ENCODE results near the gene RFX4. TPM values are rescaled to one million over a fixed set of nuclear protein-coding genes. Genes with fewer than 3 reads are reported as not detected.

Gene RFX4
- total and polyA plus RNA-seq, 10 of the 15 experiments (the other 5 are each of a cell fraction or from before 2014, with no cell fraction given), result 0.02 to 0.23 TPM; not detected in 8

GRCh38 chr12:106801830-106802533, 219.2 kb downstream of the RFX4 start:
- no peak overlapping the region for H2AFZ ChIP-seq (ENCODE audit: control insufficient read depth, low read depth, low read length)
- H3K36me3 ChIP-seq (ENCODE audit: control insufficient read depth in 2 of 2, insufficient read depth in 2 of 2, low read length in 1 of 2), result peaks cover 0 to 4% of the 10 kb centered on the region in 2 experiments; a peak in 1 of 4 replicates
- ChIA-PET SMC1A (ENCODE audit: uncharacterized antibody, unreplicated experiment) (interaction anchor here (1.1 to 1.6 kb wide), 6 partner anchors 12 to 214 kb away, joined by 3 to 6 read pairs (median 4); no protein-coding TSS in a partner anchor), CTCF (interaction anchor here (1.0 to 3.1 kb wide), 4 partner anchors 12 to 120 kb away, joined by 3 to 13 read pairs (median 4); no protein-coding TSS in a partner anchor), RAD21 (ENCODE audit: unreplicated experiment) (interaction anchor here (1.1 to 1.8 kb wide), 3 partner anchors 10 to 117 kb away, joined by 3 to 4 read pairs (median 3); no protein-coding TSS in a partner anchor), POLR2A (interaction anchor here (1.3 kb wide), 1 partner anchor 12 kb away, joined by 6 read pairs; no protein-coding TSS in a partner anchor)
- H4K20me1 ChIP-seq (ENCODE audit: control insufficient read depth, insufficient read depth), result no peaks in the 10 kb centered on the region
- FAIRE-seq (no peak), ATAC-seq (no peak), DNase-seq (ENCODE audit: low read depth, low spot score) (no peak)
- no peaks in the 10 kb centered on the region for H3K4me1 ChIP-seq (ENCODE audit: control insufficient read depth, insufficient read depth, low read length)
- no peak overlapping the region for H3K27ac ChIP-seq (ENCODE audit: control insufficient read depth, insufficient read depth)
- no peaks in the 10 kb centered on the region for H3K9me3 ChIP-seq (replicated peaks; ENCODE audit: control insufficient read depth, insufficient read depth, low read length)
- H3K4me2 ChIP-seq (ENCODE audit: control insufficient read depth, insufficient read depth), result no peak overlapping the region
- H3K4me3 ChIP-seq, result no peak overlapping the region
- BruUV-seq (replicated peaks), result no TSS peak
- WGBS (ENCODE audit: insufficient coverage, insufficient replicate concordance, low lambda C conversion rate, missing lambda C conversion rate), result 98% methylated on average over 4 of the region's 4 CpGs
- TF ChIP-seq JUND (IDR thresholded peaks at IDR 0.05; ENCODE audit: low read depth, low read length) (no peak), RFX5 (IDR thresholded peaks at IDR 0.05; ENCODE audit: low read depth, low read length) (no peak), POLR2AphosphoS5 (IDR thresholded peaks at IDR 0.05; ENCODE audit: low read length) (no peak), NFXL1 (IDR thresholded peaks at IDR 0.05; ENCODE audit: borderline replicate concordance) (no peak), SRF (IDR thresholded peaks at IDR 0.05; ENCODE audit: low read depth in 2 of 2, low read length in 2 of 2) (no peak), SIX5 (IDR thresholded peaks at IDR 0.05; ENCODE audit: low read depth, low read length, severe bottlenecking) (no peak), NFYB (IDR thresholded peaks at IDR 0.05; ENCODE audit: insufficient read depth, low read depth, low read length) (no peak), ZNF622 (IDR thresholded peaks at IDR 0.05) (no peak), PRDM15 (CRISPR knock-in tag; IDR thresholded peaks at IDR 0.05) (no peak), SUPT20H (IDR thresholded peaks at IDR 0.05; ENCODE audit: borderline replicate concordance, control insufficient read depth, low read depth, low read length) (no peak), KLF5 (IDR thresholded peaks at IDR 0.05; ENCODE audit: partially characterized antibody) (no peak), NFYA (IDR thresholded peaks at IDR 0.05; ENCODE audit: borderline replicate concordance, low read depth, low read length) (no peak), ZNF217 (IDR thresholded peaks at IDR 0.05) (no peak), MYC (IDR thresholded peaks at IDR 0.05; ENCODE audit: insufficient read depth, insufficient read length, insufficient replicate concordance, low read length, severe bottlenecking) (no peak), E4F1 (IDR thresholded peaks at IDR 0.05; ENCODE audit: borderline replicate concordance, partially characterized antibody) (no peak), MTA3 (IDR thresholded peaks at IDR 0.05; ENCODE audit: borderline replicate concordance, low read length) (no peak), SP1 (IDR thresholded peaks at IDR 0.05; ENCODE audit: low read depth, low read length) (no peak)
- intact Hi-C loops (cut with micrococcal nuclease; ENCODE audit: unreplicated experiment) (no loop called here), in situ Hi-C loops (cut with MboI) (no loop called here)
- no peaks in the 10 kb centered on the region for H3K27me3 ChIP-seq (replicated peaks in 1 of 2; ENCODE audit: control insufficient read depth in 2 of 2, insufficient read depth in 2 of 2, low read length in 1 of 2)
- H3K9ac ChIP-seq (ENCODE audit: control insufficient read depth, insufficient read depth, low read length), result no peak overlapping the region
- H3K79me2 ChIP-seq (ENCODE audit: control insufficient read depth, insufficient read depth, low read length), result no peaks in the 10 kb centered on the region

All from GM12878 (cell line).